SK-N-SH (cell line): ENCODE results near the gene ZIM2. TPM values are rescaled to one million over a fixed set of nuclear protein-coding genes. Genes with fewer than 3 reads are reported as not detected.

Source experiments
- CTCF ChIA-PET: fragments of 300-600, 350-600 bp; formaldehyde crosslinking; extraction: SDS; loops from one replicate; lab custom pipeline; 2021; lab: Yijun Ruan, JAX
- POLR2A ChIA-PET: fragments of 350-600 bp; sonication (Branson Sonifier 250); formaldehyde crosslinking; extraction: SDS; loops from one replicate; lab custom pipeline; 2020; ENCODE audit warnings: antibody characterized with exemption, inconsistent platforms; lab: Yijun Ruan, JAX
- DNase-seq: peaks from one replicate; pipeline ENCODE4 v3.0.0; 2012
- H2AFZ ChIP-seq: fragments of 200-600 bp; sonication (generic); 2 replicates; pipeline ENCODE4 v1.8.1; 2016; ENCODE audit warnings: antibody characterized with exemption, mild to moderate bottlenecking, low read depth
- H3F3A ChIP-seq: fragments of 200-600 bp; sonication (generic); replicated peaks from 2 replicates; pipeline ENCODE3; 2016; ENCODE audit warnings: antibody characterized with exemption, mild to moderate bottlenecking; ENCODE audit not compliant: insufficient read depth
- H3K27ac ChIP-seq, 2 experiments: fragments of 200-500 bp in 1 of 2; fragments of 200-600 bp in 1 of 2; sonication (Bioruptor generic) in 1 of 2; sonication (generic), shearing (Covaris generic) in 1 of 2; 2 replicates each; pipeline versions ENCODE4 v1.5.1 to v1.6.1; 2014 to 2016; ENCODE audit warnings: low read depth in 2 of 2, inconsistent platforms in 1 of 2, low read length in 1 of 2, mild to moderate bottlenecking in 1 of 2, mixed read lengths in 1 of 2
- H3K27me3 ChIP-seq: fragments of 200-600 bp; sonication (generic), shearing (Covaris generic); 2 replicates; pipeline ENCODE4 v1.6.1; 2016; ENCODE audit warnings: mixed run types; ENCODE audit not compliant: insufficient read depth
- H3K36me3 ChIP-seq, 2 experiments: fragments of 200-500 bp in 1 of 2; fragments of 200-600 bp in 1 of 2; sonication (Bioruptor generic) in 1 of 2; sonication (generic) in 1 of 2; replicated peaks in 1 of 2; 2 replicates each; pipeline versions ENCODE3 to v1.5.1; 2014 to 2016; ENCODE audit warnings: low read length in 1 of 2, mild to moderate bottlenecking in 1 of 2; ENCODE audit not compliant: insufficient read depth in 2 of 2, control insufficient read depth in 1 of 2
- H3K4me1 ChIP-seq, 2 experiments: fragments of 200-500 bp in 1 of 2; fragments of 200-600 bp in 1 of 2; sonication (Bioruptor generic) in 1 of 2; sonication (generic), shearing (Covaris generic) in 1 of 2; 2 replicates each; pipeline versions ENCODE4 v1.5.1 to v1.6.1; 2014 to 2016; ENCODE audit warnings: low read depth in 1 of 2, low read length in 1 of 2, mixed run types in 1 of 2; ENCODE audit not compliant: insufficient read depth in 2 of 2, control insufficient read depth in 1 of 2
- H3K4me2 ChIP-seq: fragments of 200-600 bp; sonication (generic), shearing (Covaris generic); 2 replicates; pipeline ENCODE4 v1.6.1; 2017; ENCODE audit warnings: mixed run types
- H3K4me3 ChIP-seq, 2 experiments: fragments of 200-500 bp in 1 of 2; fragments of 200-600 bp in 1 of 2; sonication (Bioruptor generic) in 1 of 2; sonication (generic), shearing (Covaris generic) in 1 of 2; 2 replicates each; pipeline versions ENCODE4 v1.5.1 to v1.8.1; 2014 to 2016; ENCODE audit warnings: low read depth in 2 of 2, inconsistent platforms in 1 of 2, low read length in 1 of 2, mild to moderate bottlenecking in 1 of 2, mixed read lengths in 1 of 2, moderate library complexity in 1 of 2
- H3K79me2 ChIP-seq: fragments of 200-600 bp; sonication (generic); 2 replicates; pipeline ENCODE4 v1.8.1; 2017; ENCODE audit warnings: mild to moderate bottlenecking; ENCODE audit not compliant: insufficient read depth
- H3K9ac ChIP-seq: fragments of 200-600 bp; sonication (generic); 2 replicates; pipeline ENCODE4 v1.6.1; 2017; ENCODE audit warnings: mixed run types
- H3K9me2 ChIP-seq: fragments of 200-600 bp; sonication (generic); 2 replicates; pipeline ENCODE4 v1.6.1; 2017; ENCODE audit warnings: mixed run types
- H3K9me3 ChIP-seq: fragments of 200-600 bp; sonication (generic); 2 replicates; pipeline ENCODE4 v1.6.1; 2017; ENCODE audit warnings: mixed run types, mild to moderate bottlenecking, moderate library complexity
- H4K20me1 ChIP-seq: fragments of 200-600 bp; sonication (generic); 2 replicates; pipeline ENCODE4 v1.6.1; 2017; ENCODE audit warnings: mild to moderate bottlenecking, mixed run types; ENCODE audit not compliant: insufficient read depth
- CHD2 ChIP-seq: fragments of 150-350 bp; IDR thresholded peaks from 2 replicates; pipeline ENCODE4 v1.6.1; 2018; ENCODE audit warnings: low read length; ENCODE audit not compliant: partially characterized antibody
- EP300 ChIP-seq, 2 experiments: IDR thresholded peaks; 2 replicates each; pipeline versions ENCODE4 v1.4.0 to v1.6.1; 2012; ENCODE audit warnings: borderline replicate concordance in 1 of 2, low read depth in 1 of 2, low read length in 1 of 2
- EZH2phosphoT487 ChIP-seq: fragments of 200-600 bp; sonication (generic); IDR thresholded peaks from 2 replicates; pipeline ENCODE4 v1.6.1; 2017; ENCODE audit warnings: low read depth, mixed run types, mild to moderate bottlenecking, antibody characterized with exemption, moderate library complexity, borderline replicate concordance
- FOSL2 ChIP-seq: IDR thresholded peaks from 2 replicates; pipeline ENCODE4 v1.4.0; 2012; ENCODE audit warnings: low read depth, mild to moderate bottlenecking, moderate library complexity, borderline replicate concordance
- FOXJ3 ChIP-seq: sonication (generic); formaldehyde crosslinking; IDR thresholded peaks from 2 replicates; pipeline ENCODE4 v1.5.1; 2020; ENCODE audit warnings: mild to moderate bottlenecking, missing genetic modification reagents
- FOXM1 ChIP-seq: IDR thresholded peaks from 2 replicates; pipeline ENCODE4 v1.4.0; 2012; ENCODE audit warnings: low read depth, mild to moderate bottlenecking
- GABPA ChIP-seq: IDR thresholded peaks from 2 replicates; pipeline ENCODE4 v1.4.0; 2012; ENCODE audit warnings: low read depth, mild to moderate bottlenecking
- JUND ChIP-seq: IDR thresholded peaks from 2 replicates; pipeline ENCODE4 v1.4.0; 2012
- MEF2A ChIP-seq: IDR thresholded peaks from 2 replicates; pipeline ENCODE4 v1.4.0; 2012; ENCODE audit warnings: low read depth, borderline replicate concordance
- RXRA ChIP-seq: IDR thresholded peaks from 2 replicates; pipeline ENCODE4 v1.4.0; 2012; ENCODE audit warnings: low read depth, mild to moderate bottlenecking, borderline replicate concordance
- SIN3A ChIP-seq: IDR thresholded peaks from 2 replicates; pipeline ENCODE4 v1.6.1; 2012; ENCODE audit warnings: low read depth, mild to moderate bottlenecking, low read length, moderate library complexity, borderline replicate concordance
- TCF12 ChIP-seq: IDR thresholded peaks from 2 replicates; pipeline ENCODE4 v1.4.0; 2012
- TEAD4 ChIP-seq: IDR thresholded peaks from 2 replicates; pipeline ENCODE4 v1.4.0; 2012; ENCODE audit warnings: mild to moderate bottlenecking, borderline replicate concordance; ENCODE audit not compliant: insufficient read depth
- YY1 ChIP-seq: IDR thresholded peaks from 2 replicates; pipeline ENCODE4 v1.4.0; 2012; ENCODE audit warnings: low read depth, mild to moderate bottlenecking
- WGBS: methylation state at CpG from one replicate; pipeline ENCODE4 v1.1.6; 2017; ENCODE audit warnings: low lambda C conversion rate; 5-methylcytosine and 5-hydroxymethylcytosine counted together
- polyA plus RNA-seq, 3 experiments: library from polyadenylated mRNA; depleted of rRNA; stranded (reverse); fragments of >200 nt; gene quantifications; 2 replicates each; pipeline ENCODE4 v1.2.3, GENCODE V29; 2012
- TF ChIP-seq, protein P1 (sequence below): IDR thresholded peaks from 2 replicates; pipeline ENCODE4 v1.4.0; 2012; ENCODE audit warnings: low read depth
- TF ChIP-seq, protein P2 (sequence below): fragments of 150-350 bp; IDR thresholded peaks from 2 replicates; pipeline ENCODE4 v1.6.1; 2017; ENCODE audit warnings: antibody characterized with exemption, low read length, low read depth, borderline replicate concordance
- TF ChIP-seq, protein P3 (sequence below): IDR thresholded peaks from 2 replicates; pipeline ENCODE4 v1.4.0; 2012; ENCODE audit warnings: low read depth, borderline replicate concordance
- TF ChIP-seq, protein P4 (sequence below): fragments of 200-600 bp; sonication (generic); IDR thresholded peaks from 2 replicates; pipeline ENCODE4 v1.6.1; 2017; ENCODE audit warnings: antibody characterized with exemption, mild to moderate bottlenecking, moderate library complexity

ZIM2 gene
- polyA plus RNA-seq, 1 of the 3 experiments (the other 2 are of a cell fraction), result not detected

DNA sequence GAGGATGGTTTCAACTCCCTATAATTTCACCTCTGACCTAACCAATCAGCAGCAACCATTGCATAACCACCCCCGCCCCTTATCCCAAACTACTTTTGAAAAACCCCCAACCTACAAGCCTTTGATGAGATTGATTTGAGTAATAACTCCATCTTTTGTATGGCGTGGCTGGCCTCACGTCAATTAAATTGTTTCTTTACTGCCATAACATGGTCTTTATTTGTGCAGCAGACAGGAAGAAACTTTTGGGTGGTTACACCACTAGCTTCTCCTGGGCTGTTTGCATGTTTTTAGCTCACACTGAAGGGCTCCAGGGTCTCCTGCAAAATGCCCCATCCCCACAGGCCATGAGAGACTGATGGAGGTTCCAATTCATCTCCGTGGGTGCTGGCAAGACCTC lies 34.0 kb upstream of the ZIM2 start:
- CTCF ChIA-PET, result no interaction called here
- H3K27me3 ChIP-seq, result no peaks in the 10 kb centered on the region
- H3K9ac ChIP-seq, result no peak overlapping the region
- no peaks in the 10 kb centered on the region for H3K9me3 ChIP-seq
- H3K4me2 ChIP-seq, result no peak overlapping the region
- H3F3A ChIP-seq, result no peaks in the 10 kb centered on the region
- TF ChIP-seq FOXM1, result no peak
- no peak for TF ChIP-seq CHD2
- TF ChIP-seq FOXJ3 (CRISPR knock-in tag), result no peak
- TF ChIP-seq TEAD4, result no peak
- no peak for TF ChIP-seq RXRA
- TF ChIP-seq, protein P1, sequence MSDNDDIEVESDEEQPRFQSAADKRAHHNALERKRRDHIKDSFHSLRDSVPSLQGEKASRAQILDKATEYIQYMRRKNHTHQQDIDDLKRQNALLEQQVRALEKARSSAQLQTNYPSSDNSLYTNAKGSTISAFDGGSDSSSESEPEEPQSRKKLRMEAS, result no peak
- TF ChIP-seq MEF2A, result no peak
- TF ChIP-seq, protein P2, sequence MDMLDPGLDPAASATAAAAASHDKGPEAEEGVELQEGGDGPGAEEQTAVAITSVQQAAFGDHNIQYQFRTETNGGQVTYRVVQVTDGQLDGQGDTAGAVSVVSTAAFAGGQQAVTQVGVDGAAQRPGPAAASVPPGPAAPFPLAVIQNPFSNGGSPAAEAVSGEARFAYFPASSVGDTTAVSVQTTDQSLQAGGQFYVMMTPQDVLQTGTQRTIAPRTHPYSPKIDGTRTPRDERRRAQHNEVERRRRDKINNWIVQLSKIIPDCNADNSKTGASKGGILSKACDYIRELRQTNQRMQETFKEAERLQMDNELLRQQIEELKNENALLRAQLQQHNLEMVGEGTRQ, result no peak
- TF ChIP-seq YY1, result no peak
- no peaks in the 10 kb centered on the region for H3K79me2 ChIP-seq
- POLR2A ChIA-PET, result no interaction called here
- no peaks in the 10 kb centered on the region for H3K9me2 ChIP-seq
- H3K4me3 ChIP-seq, result no peak overlapping the region
- H3K27ac ChIP-seq, result no peak overlapping the region
- WGBS, result 16% methylated on average over 4 of the region's 4 CpGs
- H3K4me1 ChIP-seq, result no peaks in the 10 kb centered on the region
- H4K20me1 ChIP-seq, result no peaks in the 10 kb centered on the region
- no peak overlapping the region for H2AFZ ChIP-seq
- no peaks in the 10 kb centered on the region for H3K36me3 ChIP-seq
- no peak for DNase-seq

DNA sequence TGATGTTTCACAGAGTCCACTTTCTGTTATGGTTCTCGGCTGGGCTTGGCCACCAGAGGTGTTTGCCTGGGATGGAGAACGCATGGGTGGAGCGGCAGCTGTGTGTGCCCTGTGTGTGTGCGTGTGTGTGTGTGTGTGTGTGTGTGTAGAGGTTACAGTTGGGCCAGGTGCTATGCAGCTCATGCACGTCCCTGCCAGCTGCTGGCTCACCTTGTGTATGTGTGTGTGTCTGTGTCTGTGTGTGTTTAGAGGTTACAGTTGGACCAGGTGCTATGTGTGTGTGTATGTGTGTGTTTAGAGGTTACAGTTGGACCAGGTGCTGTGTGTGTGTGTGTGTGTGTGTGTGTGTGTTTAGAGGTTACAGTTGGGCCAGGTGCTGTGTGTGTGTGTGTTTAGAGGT lies 33.0 kb upstream of the ZIM2 start:
- Histone ChIP-seq H4K20me1 (no peaks in the 10 kb centered on the region), H3F3A (no peaks in the 10 kb centered on the region), H3K79me2 (no peaks in the 10 kb centered on the region), H3K4me3 (no peak overlapping the region), H3K36me3 (no peaks in the 10 kb centered on the region), H3K27ac (no peak overlapping the region), H3K27me3 (no peaks in the 10 kb centered on the region), H3K9me2 (no peaks in the 10 kb centered on the region), H3K4me2 (no peak overlapping the region), H2AFZ (no peak overlapping the region), H3K9ac (no peak overlapping the region), H3K4me1 (no peaks in the 10 kb centered on the region), H3K9me3 (no peaks in the 10 kb centered on the region)
- no peak for DNase-seq
- POLR2A ChIA-PET, result no interaction called here
- TF ChIP-seq JUND (no peak), MEF2A (no peak), EZH2phosphoT487 (no peak), FOSL2 (no peak), RXRA (no peak), CHD2 (no peak), TCF12 (no peak), EP300 (IDR thresholded peaks at IDR 0.05; ENCODE audit: borderline replicate concordance in 1 of 2, low read depth in 1 of 2, low read length in 1 of 2) (no peak), GABPA (no peak), SIN3A (no peak)
- TF ChIP-seq, protein P2, result no peak
- TF ChIP-seq, protein P1, result no peak
- TF ChIP-seq, protein P3, sequence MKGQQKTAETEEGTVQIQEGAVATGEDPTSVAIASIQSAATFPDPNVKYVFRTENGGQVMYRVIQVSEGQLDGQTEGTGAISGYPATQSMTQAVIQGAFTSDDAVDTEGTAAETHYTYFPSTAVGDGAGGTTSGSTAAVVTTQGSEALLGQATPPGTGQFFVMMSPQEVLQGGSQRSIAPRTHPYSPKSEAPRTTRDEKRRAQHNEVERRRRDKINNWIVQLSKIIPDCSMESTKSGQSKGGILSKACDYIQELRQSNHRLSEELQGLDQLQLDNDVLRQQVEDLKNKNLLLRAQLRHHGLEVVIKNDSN, result no peak
- TF ChIP-seq, protein P4, sequence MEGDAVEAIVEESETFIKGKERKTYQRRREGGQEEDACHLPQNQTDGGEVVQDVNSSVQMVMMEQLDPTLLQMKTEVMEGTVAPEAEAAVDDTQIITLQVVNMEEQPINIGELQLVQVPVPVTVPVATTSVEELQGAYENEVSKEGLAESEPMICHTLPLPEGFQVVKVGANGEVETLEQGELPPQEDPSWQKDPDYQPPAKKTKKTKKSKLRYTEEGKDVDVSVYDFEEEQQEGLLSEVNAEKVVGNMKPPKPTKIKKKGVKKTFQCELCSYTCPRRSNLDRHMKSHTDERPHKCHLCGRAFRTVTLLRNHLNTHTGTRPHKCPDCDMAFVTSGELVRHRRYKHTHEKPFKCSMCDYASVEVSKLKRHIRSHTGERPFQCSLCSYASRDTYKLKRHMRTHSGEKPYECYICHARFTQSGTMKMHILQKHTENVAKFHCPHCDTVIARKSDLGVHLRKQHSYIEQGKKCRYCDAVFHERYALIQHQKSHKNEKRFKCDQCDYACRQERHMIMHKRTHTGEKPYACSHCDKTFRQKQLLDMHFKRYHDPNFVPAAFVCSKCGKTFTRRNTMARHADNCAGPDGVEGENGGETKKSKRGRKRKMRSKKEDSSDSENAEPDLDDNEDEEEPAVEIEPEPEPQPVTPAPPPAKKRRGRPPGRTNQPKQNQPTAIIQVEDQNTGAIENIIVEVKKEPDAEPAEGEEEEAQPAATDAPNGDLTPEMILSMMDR, result no peak
- CTCF ChIA-PET, result no interaction called here
- 25% methylated on average over 4 of the region's 5 CpGs for WGBS
